KMS-11 (cell line): Measurements from ENCODE around the gene RAB7A.

ENCODE experiments used
- H2AFZ ChIP-seq: fragments of 200-600 bp; sonication (generic); 2 replicates; pipeline ENCODE4 v1.6.1; 2016; ENCODE audit warnings: antibody characterized with exemption, mixed run types, low read depth
- H3K27ac ChIP-seq: fragments of 200-600 bp; sonication (generic); 2 replicates; pipeline ENCODE4 v1.6.1; 2016; ENCODE audit warnings: mild to moderate bottlenecking, mixed run types
- H3K27me3 ChIP-seq: fragments of 200-600 bp; sonication (generic); 2 replicates; pipeline ENCODE4 v1.6.1; 2017; ENCODE audit warnings: mild to moderate bottlenecking, low read depth, mixed run types, moderate library complexity; ENCODE audit not compliant: insufficient read depth
- H3K36me3 ChIP-seq: fragments of 200-600 bp; sonication (generic); 2 replicates; pipeline ENCODE4 v1.6.1; 2017; ENCODE audit warnings: mild to moderate bottlenecking, mixed run types; ENCODE audit not compliant: insufficient read depth
- H3K4me1 ChIP-seq: fragments of 200-600 bp; sonication (generic); 2 replicates; pipeline ENCODE4 v1.6.1; 2016; ENCODE audit warnings: mild to moderate bottlenecking, low read depth, mixed run types; ENCODE audit not compliant: poor library complexity, severe bottlenecking
- H3K4me2 ChIP-seq: fragments of 200-600 bp; sonication (generic); 2 replicates; pipeline ENCODE4 v1.7.0; 2016; ENCODE audit warnings: mild to moderate bottlenecking, mixed run types
- H3K4me3 ChIP-seq: fragments of 200-600 bp; sonication (generic); IDR thresholded peaks from 2 replicates; pipeline ENCODE4 v1.6.1; 2017; ENCODE audit warnings: low read depth, low read length, mixed read lengths; ENCODE audit not compliant: insufficient read depth
- H3K79me2 ChIP-seq: fragments of 200-600 bp; sonication (generic); 2 replicates; pipeline ENCODE4 v1.6.1; 2016; ENCODE audit warnings: low read depth, mixed run types; ENCODE audit not compliant: insufficient read depth
- H3K9ac ChIP-seq: fragments of 200-600 bp; sonication (generic); 2 replicates; pipeline ENCODE4 v1.6.1; 2016; ENCODE audit warnings: mild to moderate bottlenecking, mixed run types
- H4K20me1 ChIP-seq: fragments of 200-600 bp; sonication (generic); 2 replicates; pipeline ENCODE4 v1.6.1; 2016; ENCODE audit warnings: mild to moderate bottlenecking, mixed run types; ENCODE audit not compliant: insufficient read depth
- TF ChIP-seq, protein P1 (sequence below): fragments of 200-600 bp; sonication (generic); conservative IDR thresholded peaks from 2 replicates; pipeline ENCODE4 v1.6.1; 2017; ENCODE audit warnings: low read depth, mild to moderate bottlenecking, antibody characterized with exemption, low read length, moderate library complexity, mixed read lengths

The RAB7A gene

DNA sequence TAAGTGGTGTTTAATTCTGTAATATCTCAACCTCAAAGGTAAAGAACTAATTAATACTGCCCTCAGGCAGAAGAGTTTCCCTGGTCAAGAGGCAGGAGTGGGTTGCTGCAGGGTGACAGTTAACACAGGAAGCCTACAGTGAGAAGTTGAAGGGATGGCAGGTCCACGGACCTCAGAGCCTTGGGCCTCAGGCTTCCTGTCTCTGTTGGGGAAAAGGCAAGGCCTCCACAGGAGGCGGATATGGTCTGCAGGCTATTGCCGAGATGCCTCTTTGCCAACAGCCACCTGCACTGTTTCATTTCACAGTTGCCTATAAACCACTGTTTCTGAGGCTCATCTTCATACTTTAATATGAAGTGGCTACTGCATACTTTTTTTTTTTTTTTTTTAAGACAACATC, 42.0 kb upstream of the RAB7A start:
- Histone ChIP-seq H4K20me1 (no peaks in the 10 kb centered on the region), H3K27me3 (no peaks in the 10 kb centered on the region), H3K36me3 (no peaks in the 10 kb centered on the region), H3K4me1 (peaks cover 3% of the 10 kb centered on the region), H3K4me3 (no peak overlapping the region), H3K27ac (no peak overlapping the region), H3K79me2 (no peaks in the 10 kb centered on the region), H2AFZ (no peak overlapping the region), H3K4me2 (no peak overlapping the region), H3K9ac (no peak overlapping the region)
- TF ChIP-seq, protein P1, sequence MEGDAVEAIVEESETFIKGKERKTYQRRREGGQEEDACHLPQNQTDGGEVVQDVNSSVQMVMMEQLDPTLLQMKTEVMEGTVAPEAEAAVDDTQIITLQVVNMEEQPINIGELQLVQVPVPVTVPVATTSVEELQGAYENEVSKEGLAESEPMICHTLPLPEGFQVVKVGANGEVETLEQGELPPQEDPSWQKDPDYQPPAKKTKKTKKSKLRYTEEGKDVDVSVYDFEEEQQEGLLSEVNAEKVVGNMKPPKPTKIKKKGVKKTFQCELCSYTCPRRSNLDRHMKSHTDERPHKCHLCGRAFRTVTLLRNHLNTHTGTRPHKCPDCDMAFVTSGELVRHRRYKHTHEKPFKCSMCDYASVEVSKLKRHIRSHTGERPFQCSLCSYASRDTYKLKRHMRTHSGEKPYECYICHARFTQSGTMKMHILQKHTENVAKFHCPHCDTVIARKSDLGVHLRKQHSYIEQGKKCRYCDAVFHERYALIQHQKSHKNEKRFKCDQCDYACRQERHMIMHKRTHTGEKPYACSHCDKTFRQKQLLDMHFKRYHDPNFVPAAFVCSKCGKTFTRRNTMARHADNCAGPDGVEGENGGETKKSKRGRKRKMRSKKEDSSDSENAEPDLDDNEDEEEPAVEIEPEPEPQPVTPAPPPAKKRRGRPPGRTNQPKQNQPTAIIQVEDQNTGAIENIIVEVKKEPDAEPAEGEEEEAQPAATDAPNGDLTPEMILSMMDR, result no peak

GRCh38 chr3:128684986-128685726, 40.8 kb upstream of the RAB7A start:
- Histone ChIP-seq H2AFZ (no peak overlapping the region), H3K4me2 (no peak overlapping the region), H3K4me1 (peaks cover 3% of the 10 kb centered on the region), H3K9ac (no peak overlapping the region), H3K79me2 (no peaks in the 10 kb centered on the region), H3K36me3 (no peaks in the 10 kb centered on the region), H4K20me1 (no peaks in the 10 kb centered on the region), H3K4me3 (no peak overlapping the region), H3K27me3 (no peaks in the 10 kb centered on the region), H3K27ac (no peak overlapping the region)
- TF ChIP-seq, protein P1, result no peak

DNA sequence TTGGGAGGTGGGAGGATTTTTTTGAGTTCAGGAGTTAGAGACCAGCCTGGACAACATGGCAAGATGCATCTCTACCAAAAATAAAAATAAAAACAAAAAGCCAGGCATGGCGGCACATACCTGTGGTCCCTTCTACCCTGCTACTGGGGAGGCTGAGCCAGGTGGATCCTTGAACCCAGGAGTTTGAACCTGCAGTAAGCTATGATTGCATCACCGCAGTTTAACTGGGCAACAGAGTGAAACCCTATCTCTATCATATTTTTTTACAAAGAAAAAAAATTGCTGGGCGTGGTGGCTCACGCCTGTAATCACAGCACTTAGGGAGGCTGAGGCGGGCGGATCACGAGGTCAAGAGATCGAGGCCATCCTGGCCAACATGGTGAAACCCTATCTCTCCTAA, 39.5 kb upstream of the RAB7A start:
- TF ChIP-seq, protein P1, result no peak
- no peak overlapping the region for H3K27ac ChIP-seq
- H3K4me2 ChIP-seq, result no peak overlapping the region
- no peaks in the 10 kb centered on the region for H4K20me1 ChIP-seq
- no peak overlapping the region for H2AFZ ChIP-seq
- H3K9ac ChIP-seq, result no peak overlapping the region
- no peak overlapping the region for H3K4me3 ChIP-seq
- H3K27me3 ChIP-seq, result no peaks in the 10 kb centered on the region
- H3K4me1 ChIP-seq, result peaks cover under 1% of the 10 kb centered on the region
- H3K36me3 ChIP-seq, result no peaks in the 10 kb centered on the region
- no peaks in the 10 kb centered on the region for H3K79me2 ChIP-seq

DNA sequence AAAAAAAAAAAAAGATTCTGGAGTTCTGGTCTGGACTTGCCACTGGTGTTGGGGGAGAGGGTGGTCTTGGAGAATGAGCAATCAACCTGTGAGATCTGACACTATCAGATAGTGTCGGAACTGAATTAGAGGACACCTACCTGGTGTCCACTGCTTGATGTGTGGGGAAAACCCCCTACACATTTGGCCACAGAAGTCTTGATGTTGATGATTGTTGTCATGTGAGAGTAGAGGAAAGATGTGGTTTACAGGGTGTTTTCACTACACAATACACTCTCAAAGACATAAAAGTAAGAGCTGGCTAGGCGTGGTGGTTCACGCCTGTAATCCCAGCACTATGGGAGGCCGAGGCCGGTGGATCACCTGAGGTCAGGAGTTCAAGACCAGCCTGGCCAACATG, 36.9 kb upstream of the RAB7A start:
- TF ChIP-seq, protein P1, result no peak
- no peak overlapping the region for H3K4me2 ChIP-seq
- H3K36me3 ChIP-seq, result no peaks in the 10 kb centered on the region
- H3K79me2 ChIP-seq, result no peaks in the 10 kb centered on the region
- no peak overlapping the region for H3K27ac ChIP-seq
- H2AFZ ChIP-seq, result no peak overlapping the region
- no peaks in the 10 kb centered on the region for H3K27me3 ChIP-seq
- no peak overlapping the region for H3K4me3 ChIP-seq
- no peaks in the 10 kb centered on the region for H3K4me1 ChIP-seq
- no peak overlapping the region for H3K9ac ChIP-seq
- no peaks in the 10 kb centered on the region for H4K20me1 ChIP-seq
